ENCODE measurements around the gene CAPN5. TPM values are rescaled to one million over a fixed set of nuclear protein-coding genes. Genes with fewer than 3 reads are reported as not detected.

The CAPN5 gene
- total RNA-seq, 1 donor from 2014 or later: 7.2 TPM

DNA sequence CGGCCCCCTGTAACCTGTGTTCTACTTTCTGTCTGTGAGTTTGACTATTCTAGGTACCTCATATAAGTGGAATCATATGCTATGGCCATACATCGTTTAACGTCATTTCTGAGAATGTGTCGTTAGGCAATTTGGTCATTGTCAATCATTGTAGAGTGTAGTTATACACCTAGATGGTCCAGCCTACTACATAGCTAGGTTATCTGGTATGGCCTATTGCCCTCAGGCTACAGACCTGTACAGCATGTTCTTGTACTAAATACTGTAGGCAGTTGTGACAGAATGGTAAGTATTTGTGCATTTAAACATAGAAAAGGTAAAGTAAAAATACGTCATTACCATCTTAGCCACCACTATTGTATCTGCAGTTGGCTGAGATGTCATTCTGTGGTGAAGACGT is 96.5 kb downstream of the CAPN5 start:
- Histone ChIP-seq H3K4me3 (no peak overlapping the region), H3K27me3 (ENCODE audit: low read depth) (no peaks in the 10 kb centered on the region), H3K36me3 (no peaks in the 10 kb centered on the region), H3K9me3 (no peaks in the 10 kb centered on the region), H3K27ac (no peak overlapping the region), H3K4me1 (no peaks in the 10 kb centered on the region)
- ATAC-seq (no peak), DNase-seq (no peak)
- intact Hi-C loops (cut with DNase I): no loop called here
- TF ChIP-seq, protein P1, sequence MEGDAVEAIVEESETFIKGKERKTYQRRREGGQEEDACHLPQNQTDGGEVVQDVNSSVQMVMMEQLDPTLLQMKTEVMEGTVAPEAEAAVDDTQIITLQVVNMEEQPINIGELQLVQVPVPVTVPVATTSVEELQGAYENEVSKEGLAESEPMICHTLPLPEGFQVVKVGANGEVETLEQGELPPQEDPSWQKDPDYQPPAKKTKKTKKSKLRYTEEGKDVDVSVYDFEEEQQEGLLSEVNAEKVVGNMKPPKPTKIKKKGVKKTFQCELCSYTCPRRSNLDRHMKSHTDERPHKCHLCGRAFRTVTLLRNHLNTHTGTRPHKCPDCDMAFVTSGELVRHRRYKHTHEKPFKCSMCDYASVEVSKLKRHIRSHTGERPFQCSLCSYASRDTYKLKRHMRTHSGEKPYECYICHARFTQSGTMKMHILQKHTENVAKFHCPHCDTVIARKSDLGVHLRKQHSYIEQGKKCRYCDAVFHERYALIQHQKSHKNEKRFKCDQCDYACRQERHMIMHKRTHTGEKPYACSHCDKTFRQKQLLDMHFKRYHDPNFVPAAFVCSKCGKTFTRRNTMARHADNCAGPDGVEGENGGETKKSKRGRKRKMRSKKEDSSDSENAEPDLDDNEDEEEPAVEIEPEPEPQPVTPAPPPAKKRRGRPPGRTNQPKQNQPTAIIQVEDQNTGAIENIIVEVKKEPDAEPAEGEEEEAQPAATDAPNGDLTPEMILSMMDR (IDR thresholded peaks at IDR 0.05): no peak

DNA sequence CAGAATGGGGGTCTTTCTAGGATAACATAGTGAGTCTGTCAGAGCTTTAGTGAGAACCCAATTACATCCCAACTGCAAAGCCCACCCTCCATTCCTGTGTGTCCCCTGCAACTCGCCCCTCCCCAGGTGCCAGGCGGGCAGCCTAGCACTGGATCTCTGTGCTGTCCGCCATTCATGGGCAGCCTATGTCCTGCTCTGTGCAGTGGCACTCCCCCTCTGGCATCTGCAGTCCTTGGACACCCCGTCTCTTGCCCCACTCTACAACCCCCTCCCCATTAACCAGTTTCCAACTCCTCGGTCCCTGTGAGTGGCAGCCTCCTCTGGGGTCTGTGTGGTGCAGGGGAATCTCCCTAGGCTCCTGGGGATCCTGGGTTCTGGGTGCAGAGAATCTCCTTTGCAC is 98.3 kb downstream of the CAPN5 start:
- intact Hi-C loops (cut with DNase I): no loop called here
- ATAC-seq: no peak
- H3K27ac ChIP-seq: no peak overlapping the region

DNA sequence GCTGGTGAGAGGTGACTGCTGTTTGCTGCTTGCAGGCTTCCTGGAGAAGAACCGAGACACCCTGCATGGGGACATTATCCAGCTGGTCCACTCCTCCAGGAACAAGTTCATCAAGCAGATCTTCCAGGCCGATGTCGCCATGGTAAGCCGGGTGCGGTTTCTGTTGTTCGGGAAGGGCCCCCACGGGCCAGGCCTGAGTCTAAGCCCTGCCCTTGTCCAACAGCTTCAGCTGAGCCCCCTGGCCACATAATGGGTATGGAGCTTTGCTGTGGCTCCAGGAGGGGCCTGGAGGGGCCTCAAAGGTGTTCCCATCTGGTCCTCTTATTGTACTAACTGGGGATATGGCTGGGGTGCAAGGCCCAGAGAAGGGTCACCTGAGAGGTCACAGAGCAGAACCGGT is 99.2 kb downstream of the CAPN5 start:
- no peaks in the 10 kb centered on the region for H3K4me1 ChIP-seq
- no peak for ATAC-seq
- TF ChIP-seq, protein P1 (IDR thresholded peaks at IDR 0.05): no peak
- DNase-seq: no peak
- H3K27me3 ChIP-seq (ENCODE audit: low read depth): no peaks in the 10 kb centered on the region
- no peak overlapping the region for H3K4me3 ChIP-seq
- H3K36me3 ChIP-seq: no peaks in the 10 kb centered on the region
- H3K27ac ChIP-seq: no peak overlapping the region
- no peaks in the 10 kb centered on the region for H3K9me3 ChIP-seq
- intact Hi-C loops (cut with DNase I): no loop called here

More for the DNA sequence above, 98.3 kb downstream of the CAPN5 start:
- TF ChIP-seq, protein P1 (IDR thresholded peaks at IDR 0.05): no peak
- no peaks in the 10 kb centered on the region for H3K4me1 ChIP-seq
- no peaks in the 10 kb centered on the region for H3K27me3 ChIP-seq (ENCODE audit: low read depth)
- no peak for DNase-seq
- no peaks in the 10 kb centered on the region for H3K9me3 ChIP-seq
- H3K36me3 ChIP-seq: no peaks in the 10 kb centered on the region
- H3K4me3 ChIP-seq: no peak overlapping the region

DNA sequence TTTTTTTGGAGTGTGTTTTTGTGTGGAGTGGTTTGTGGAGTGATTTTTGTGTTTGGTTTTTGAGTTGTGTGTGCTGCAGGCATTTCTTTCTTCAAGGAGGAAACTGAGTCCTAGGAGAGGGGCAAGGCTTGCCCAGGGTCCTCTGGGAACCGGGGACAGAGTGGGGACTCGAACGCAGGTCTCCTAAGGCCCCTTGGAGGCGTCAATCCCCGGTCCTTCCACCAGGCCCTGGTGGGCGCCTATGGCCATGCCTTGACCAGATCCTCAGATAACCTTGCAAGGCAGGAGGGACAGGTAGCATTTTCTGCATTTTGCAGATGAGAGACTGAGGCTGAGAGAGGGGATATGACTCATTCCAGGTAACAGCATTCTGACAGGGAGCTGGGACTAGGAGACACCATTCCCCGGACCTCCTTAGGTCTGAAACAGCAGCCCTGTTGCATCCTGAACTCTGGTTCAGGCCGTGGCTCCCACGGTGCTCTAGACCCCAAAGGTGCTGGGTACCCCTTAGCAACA is 100.4 kb downstream of the CAPN5 start:
- Histone ChIP-seq H3K27ac (no peak overlapping the region), H3K4me3 (no peak overlapping the region), H3K27me3 (ENCODE audit: low read depth) (no peaks in the 10 kb centered on the region), H3K36me3 (no peaks in the 10 kb centered on the region), H3K9me3 (no peaks in the 10 kb centered on the region), H3K4me1 (no peaks in the 10 kb centered on the region)
- TF ChIP-seq, protein P1 (IDR thresholded peaks at IDR 0.05): no peak
- ATAC-seq: no peak
- no peak for DNase-seq
- intact Hi-C loops (cut with DNase I): no loop called here

DNA sequence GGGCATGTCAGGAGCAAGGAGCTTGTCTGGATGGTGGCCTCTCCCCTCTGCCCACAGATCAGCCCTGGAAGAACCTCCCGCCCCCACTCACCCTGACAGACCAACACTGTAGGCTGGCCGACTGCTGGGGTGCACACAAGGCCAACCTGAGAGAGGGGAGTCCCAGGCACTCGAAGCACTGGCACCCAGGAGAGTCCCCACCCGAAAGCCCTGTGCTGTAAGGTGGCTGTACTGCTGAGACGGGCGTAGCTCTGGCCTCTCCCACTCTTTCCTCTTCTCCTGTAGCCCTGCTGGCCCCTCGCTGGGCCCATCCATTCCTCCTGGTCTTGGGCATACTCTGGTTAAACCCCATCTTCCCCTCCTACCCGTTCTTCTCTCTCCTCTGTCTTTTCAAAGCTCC is 101.0 kb downstream of the CAPN5 start:
- H3K4me3 ChIP-seq: no peak overlapping the region
- no peaks in the 10 kb centered on the region for H3K4me1 ChIP-seq
- ATAC-seq (no peak), DNase-seq (no peak)
- intact Hi-C loops (cut with DNase I): no loop called here
- TF ChIP-seq, protein P1 (IDR thresholded peaks at IDR 0.05): no peak
- no peak overlapping the region for H3K27ac ChIP-seq
- no peaks in the 10 kb centered on the region for H3K27me3 ChIP-seq (ENCODE audit: low read depth)
- no peaks in the 10 kb centered on the region for H3K36me3 ChIP-seq
- H3K9me3 ChIP-seq: no peaks in the 10 kb centered on the region

DNA sequence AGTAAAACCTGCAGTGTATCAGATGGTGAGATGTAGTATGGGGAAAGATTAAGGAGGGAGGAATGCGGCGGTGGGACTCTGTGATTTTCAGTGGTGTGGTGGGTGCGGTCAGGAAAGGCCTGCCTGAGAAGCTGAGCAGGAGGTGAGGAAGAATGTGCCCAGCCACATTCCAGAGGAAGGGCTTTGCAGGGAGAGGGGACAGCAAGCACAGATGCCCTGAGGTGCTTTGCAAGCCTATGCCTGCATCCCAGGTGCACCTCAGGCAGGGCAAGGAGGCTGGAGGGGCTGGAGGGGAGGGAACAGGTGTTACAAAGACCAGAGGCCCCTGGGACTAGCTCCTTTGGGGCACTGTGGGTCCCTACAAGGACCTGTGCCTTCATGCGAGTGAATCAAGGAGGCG is 103.3 kb downstream of the CAPN5 start:
- TF ChIP-seq, protein P1 (IDR thresholded peaks at IDR 0.05): no peak
- Histone ChIP-seq H3K36me3 (no peaks in the 10 kb centered on the region), H3K27me3 (ENCODE audit: low read depth) (no peaks in the 10 kb centered on the region), H3K9me3 (no peaks in the 10 kb centered on the region), H3K4me3 (no peak overlapping the region), H3K4me1 (no peaks in the 10 kb centered on the region), H3K27ac (no peak overlapping the region)
- peak; percentile 15 for DNase-seq
- ATAC-seq: no peak
- intact Hi-C loops (cut with DNase I): no loop called here

All from lower lobe of right lung (tissue), 2 donors.